Activated CD8-positive, alpha-beta memory T cell treated with anti-CD3 and anti-CD28 coated beads, Interleukin-2, amount 50 U/mL, for 24 hours (primary cell): ENCODE data around the gene FGF14.

ENCODE experiments used
- DNase-seq: peaks from one replicate; pipeline ENCODE4 v3.0.0-alpha.2; 2020; ENCODE audit errors: extremely low read depth

Gene FGF14

DNA sequence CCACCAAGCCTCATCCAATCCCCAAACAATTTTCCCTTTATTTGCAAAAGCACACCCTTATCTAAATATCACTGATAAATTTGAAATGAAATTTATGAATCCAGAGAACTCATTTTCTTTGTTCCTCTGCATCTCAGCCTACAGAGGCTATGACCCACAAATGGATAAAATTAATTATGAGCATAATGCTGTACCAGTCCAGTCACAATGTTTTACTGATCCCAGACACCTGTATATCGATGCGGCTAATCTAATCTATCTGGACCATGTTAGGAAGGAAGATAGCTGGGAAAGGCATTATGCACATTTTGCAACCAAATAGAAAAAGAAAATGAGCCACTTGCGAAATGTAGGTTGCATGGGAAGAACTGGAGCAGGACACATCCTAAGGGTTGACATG lies 150.0 kb downstream of the FGF14 start:
- no peak for DNase-seq

- DNase-seq: no peak
Observed at GRCh38 chr13:102250448-102250847, 151.4 kb downstream of the FGF14 start.

GRCh38 chr13:102244607-102245227 lies 157.1 kb downstream of the FGF14 start:
- no peak for DNase-seq

- DNase-seq: no peak
Observed at GRCh38 chr13:102240110-102240509, 161.7 kb downstream of the FGF14 start.

GRCh38 chr13:102237230-102237629 lies 164.6 kb downstream of the FGF14 start:
- DNase-seq: no peak

DNA sequence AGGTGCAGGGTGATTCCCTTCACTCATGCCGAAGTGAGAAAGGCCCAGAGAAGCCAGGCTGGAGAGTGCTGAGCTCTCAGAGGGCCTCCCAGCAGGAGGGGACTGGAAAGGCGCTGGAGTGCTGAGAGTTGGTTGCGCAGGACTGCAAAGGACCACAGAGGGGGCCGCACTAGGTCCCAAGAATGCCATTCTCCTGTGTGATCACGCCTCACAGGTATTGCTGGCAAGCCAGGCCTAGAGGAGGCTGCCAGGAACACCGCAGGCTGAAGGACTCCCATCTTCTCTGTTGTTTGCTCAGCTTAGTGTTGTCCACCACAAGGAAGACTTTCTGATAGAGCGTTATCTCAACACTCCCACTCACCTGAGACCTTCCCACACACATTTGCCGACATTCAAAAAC lies 165.0 kb downstream of the FGF14 start:
- DNase-seq: no peak

DNA sequence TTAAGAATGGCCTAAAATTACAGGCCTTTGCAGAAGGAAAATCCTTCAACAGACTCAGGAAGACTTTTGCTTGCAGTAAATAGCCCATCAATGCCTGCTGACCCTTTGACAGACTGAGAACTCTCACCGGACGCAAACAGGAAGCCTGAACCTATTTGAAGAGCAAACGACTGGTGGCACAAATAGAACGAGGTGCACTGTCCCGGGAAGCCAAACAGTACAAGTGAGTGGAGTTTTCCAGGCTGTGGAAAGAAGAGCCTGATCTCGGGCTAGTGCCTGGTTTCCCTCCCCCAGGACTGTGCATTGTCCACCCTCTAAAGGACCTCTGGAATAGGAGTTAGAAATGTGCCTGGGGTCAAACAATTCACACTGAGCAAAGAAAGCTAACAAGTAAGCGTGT lies 165.5 kb downstream of the FGF14 start:
- DNase-seq: no peak

DNA sequence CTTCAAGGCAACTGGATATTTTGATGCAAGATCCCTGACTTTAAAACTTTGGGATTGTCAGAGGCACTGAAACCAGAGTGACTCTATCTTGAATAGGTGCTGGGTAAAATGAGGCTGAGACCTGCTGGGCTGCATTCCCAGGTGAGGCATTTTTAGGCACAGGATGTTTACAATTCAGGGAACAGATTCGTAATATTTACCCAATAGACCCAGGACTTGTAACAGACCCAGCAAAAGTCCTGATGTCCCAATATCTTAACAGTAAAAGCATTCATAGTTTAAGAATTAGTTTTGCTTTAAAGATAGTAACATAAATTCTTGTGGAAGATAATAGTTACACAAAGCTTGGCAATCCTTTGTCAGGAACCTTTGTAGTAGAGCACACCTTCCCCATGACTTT lies 166.2 kb downstream of the FGF14 start:
- DNase-seq: no peak

DNA sequence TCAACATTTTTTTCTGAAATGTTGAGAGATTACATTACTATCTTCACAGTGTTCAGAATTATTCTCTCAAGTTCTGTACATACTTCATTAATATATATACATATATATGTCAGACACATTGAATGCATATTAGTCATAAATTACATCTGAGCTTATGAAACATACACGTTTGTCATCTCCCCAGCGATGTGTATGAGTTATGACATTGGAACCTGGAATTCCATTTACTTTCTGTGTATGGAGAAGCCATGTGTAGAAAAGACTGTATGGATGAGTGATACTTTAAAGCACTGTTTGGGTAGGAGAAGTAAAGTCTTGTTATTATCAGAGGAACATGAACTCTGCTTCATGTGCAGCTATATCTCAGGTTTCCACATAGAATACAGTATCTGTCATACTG lies 167.2 kb downstream of the FGF14 start:
- DNase-seq: no peak

GRCh38 chr13:102233566-102234208 lies 168.2 kb downstream of the FGF14 start:
- no peak for DNase-seq

GRCh38 chr13:102231479-102231878 lies 170.4 kb downstream of the FGF14 start:
- no peak for DNase-seq

- no peak for DNase-seq
Observed at GRCh38 chr13:102227741-102228140, 174.1 kb downstream of the FGF14 start.

- no peak for DNase-seq
Observed at GRCh38 chr13:102226591-102226990, 175.3 kb downstream of the FGF14 start.

GRCh38 chr13:102225892-102226291 lies 176.0 kb downstream of the FGF14 start:
- DNase-seq: no peak

GRCh38 chr13:102220681-102221228 lies 181.1 kb downstream of the FGF14 start:
- no peak for DNase-seq

- DNase-seq: no peak
Observed at GRCh38 chr13:102214956-102215355, 186.9 kb downstream of the FGF14 start.

- DNase-seq: no peak
Observed at GRCh38 chr13:102212729-102213128, 189.1 kb downstream of the FGF14 start.

DNA sequence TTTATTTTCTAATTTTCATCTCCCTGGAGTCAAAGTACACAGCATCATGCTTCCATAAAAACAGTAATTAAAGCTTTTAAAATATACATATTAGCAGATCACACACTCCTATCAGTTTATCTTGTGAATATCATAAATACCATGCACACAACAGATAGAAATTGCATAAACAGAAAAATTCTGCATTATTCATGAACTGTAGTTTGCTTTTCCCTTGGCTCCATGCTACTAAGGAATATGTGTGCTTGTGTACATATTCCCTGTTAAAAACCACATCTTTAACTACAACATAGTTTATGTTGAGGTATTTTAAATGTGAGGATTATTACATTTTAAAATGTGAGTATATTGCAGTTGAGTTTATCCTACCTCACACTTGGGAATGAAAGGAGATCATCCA lies 193.5 kb downstream of the FGF14 start:
- no peak for DNase-seq

DNA sequence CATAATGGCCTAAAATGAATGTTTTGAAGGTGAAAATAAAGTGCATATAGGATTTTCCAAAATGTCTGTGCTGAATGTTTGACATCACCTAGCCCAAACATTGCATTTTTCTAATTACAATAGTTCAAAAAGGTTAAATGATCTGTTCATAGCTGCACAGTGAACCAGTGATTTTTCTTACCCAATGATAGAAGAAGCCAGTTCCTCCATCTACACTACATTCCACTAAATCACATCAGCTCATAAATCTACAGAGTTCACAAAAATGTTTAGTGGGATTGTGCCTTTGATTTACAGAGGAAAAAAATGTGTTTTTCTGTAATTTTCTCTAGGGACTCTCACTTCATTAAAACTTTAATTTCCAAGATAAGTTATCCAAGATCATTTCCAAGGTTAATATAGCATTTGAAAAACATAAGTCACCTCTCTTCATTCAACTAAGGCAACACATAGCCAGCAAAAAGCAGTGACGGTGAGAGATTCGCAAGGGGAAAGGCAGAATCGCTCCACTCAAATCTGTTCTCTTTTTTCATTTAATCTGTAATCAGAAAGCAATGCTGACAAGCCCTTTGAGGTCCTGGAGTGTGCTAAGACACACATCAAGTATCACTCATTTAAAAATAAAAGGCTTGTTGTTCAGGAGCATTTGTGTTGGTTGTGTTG lies 194.0 kb downstream of the FGF14 start:
- no peak for DNase-seq

DNA sequence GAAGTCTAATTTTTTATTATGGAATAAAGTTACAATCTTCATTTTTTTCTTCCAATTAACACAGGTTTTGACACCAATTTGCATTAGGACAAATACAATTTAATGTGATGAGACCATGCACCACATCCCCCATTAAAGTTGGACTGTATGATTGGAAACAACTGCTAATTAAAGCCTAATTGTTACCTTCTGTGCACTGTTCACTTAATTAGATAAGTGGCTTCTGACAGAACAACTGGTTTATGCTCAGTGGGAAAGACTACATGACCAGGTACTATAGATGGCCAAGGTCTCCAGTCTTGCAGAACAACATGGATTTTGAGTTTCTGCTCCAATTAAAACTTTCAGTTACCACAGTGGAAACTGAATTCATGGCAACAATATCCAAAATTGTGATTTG lies 198.1 kb downstream of the FGF14 start:
- DNase-seq: no peak

DNA sequence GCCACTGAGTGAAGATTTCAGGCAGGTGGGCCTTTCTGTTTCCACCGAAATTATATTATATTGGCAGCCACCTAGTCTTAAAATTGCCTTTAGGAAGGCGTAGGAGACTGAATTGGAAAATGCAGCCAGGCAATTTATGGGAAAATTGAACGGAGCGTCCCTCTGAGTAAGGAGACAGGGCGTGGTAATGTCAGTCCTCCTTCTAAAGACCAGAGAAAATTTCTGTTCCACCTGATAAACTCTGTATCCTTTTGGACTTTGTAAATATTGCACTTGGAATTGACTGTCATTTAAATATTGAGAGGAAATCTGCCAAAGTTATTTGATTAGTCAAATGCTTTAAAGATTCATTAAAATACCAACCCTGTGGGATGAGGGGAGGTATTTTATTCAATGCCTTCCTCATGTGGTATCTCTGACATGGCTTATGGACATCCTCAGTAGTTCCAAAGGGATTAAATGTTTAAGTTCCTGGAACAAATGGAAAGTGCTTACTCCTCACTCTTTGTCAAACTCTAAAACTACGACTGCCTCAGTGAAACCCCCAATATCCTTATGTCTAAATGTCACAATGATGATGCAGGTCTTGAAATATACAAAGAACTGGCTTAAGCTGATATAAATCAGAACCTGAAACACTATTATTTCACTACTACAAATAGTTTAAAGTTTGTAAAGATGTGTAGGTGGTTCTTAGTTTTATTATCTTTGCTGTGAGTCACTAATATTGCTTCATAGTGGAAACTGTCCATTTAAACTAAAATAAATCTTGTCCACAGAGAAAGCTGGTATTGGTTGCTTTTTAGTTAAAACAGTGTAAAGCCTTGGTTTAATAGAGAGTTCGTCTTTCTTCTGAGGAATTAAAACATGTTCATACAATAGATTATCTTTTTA lies 203.2 kb downstream of the FGF14 start:
- DNase-seq: no peak

- no peak for DNase-seq
Observed at GRCh38 chr13:102197193-102197592, 204.7 kb downstream of the FGF14 start.
